DOHH2 (cell line): ENCODE measurements around the gene KIF18A.

ENCODE experiments used
- H3F3A ChIP-seq: fragments of 200-600 bp; sonication (generic), shearing (Covaris generic); 2 replicates; pipeline ENCODE4 v1.6.0; 2016; ENCODE audit warnings: antibody characterized with exemption, mild to moderate bottlenecking; ENCODE audit not compliant: control insufficient read depth, insufficient read depth
- H3K27ac ChIP-seq: fragments of 200-600 bp; sonication (generic); 2 replicates; pipeline ENCODE4 v1.5.1; 2014; ENCODE audit warnings: low read depth, mild to moderate bottlenecking, low read length, moderate library complexity
- H3K27me3 ChIP-seq: fragments of 200-600 bp; sonication (generic); 2 replicates; pipeline ENCODE4 v1.6.1; 2014; ENCODE audit warnings: mild to moderate bottlenecking, low read length, mixed read lengths; ENCODE audit not compliant: control insufficient read depth
- H3K36me3 ChIP-seq: fragments of 200-600 bp; sonication (generic); 2 replicates; pipeline ENCODE4 v1.6.1; 2014; ENCODE audit warnings: mild to moderate bottlenecking, low read length, moderate library complexity, mixed read lengths; ENCODE audit not compliant: control insufficient read depth
- H3K4me1 ChIP-seq: fragments of 200-600 bp; sonication (generic); 2 replicates; pipeline ENCODE4 v1.6.1; 2014; ENCODE audit warnings: mild to moderate bottlenecking, low read length, mixed read lengths; ENCODE audit not compliant: control insufficient read depth
- H3K4me2 ChIP-seq: fragments of 200-600 bp; sonication (generic); 2 replicates; pipeline ENCODE4 v1.6.0; 2014; ENCODE audit warnings: mild to moderate bottlenecking, low read length, moderate library complexity
- H3K4me3 ChIP-seq: fragments of 200-600 bp; sonication (generic); 2 replicates; pipeline ENCODE4 v1.5.1; 2014; ENCODE audit warnings: mild to moderate bottlenecking, low read length, mixed read lengths
- H3K79me2 ChIP-seq: fragments of 200-600 bp; sonication (generic); 2 replicates; pipeline ENCODE4 v1.6.1; 2014; ENCODE audit warnings: mild to moderate bottlenecking, low read length, mixed read lengths; ENCODE audit not compliant: control insufficient read depth
- H3K9me2 ChIP-seq: fragments of 200-600 bp; sonication (generic); replicated peaks from 2 replicates; pipeline ENCODE4 v1.6.1; 2014; ENCODE audit warnings: mild to moderate bottlenecking, low read length, mixed read lengths; ENCODE audit not compliant: control insufficient read depth
- H3K9me3 ChIP-seq: fragments of 200-600 bp; sonication (generic); 2 replicates; pipeline ENCODE4 v1.6.1; 2014; ENCODE audit warnings: antibody characterized with exemption, low read length, mixed read lengths; ENCODE audit not compliant: control insufficient read depth, insufficient read depth
- H4K20me1 ChIP-seq: fragments of 200-600 bp; sonication (generic); 2 replicates; pipeline ENCODE4 v1.6.0; 2014; ENCODE audit warnings: low read depth, mild to moderate bottlenecking, antibody characterized with exemption, low read length, moderate library complexity; ENCODE audit not compliant: control insufficient read depth, insufficient read depth
- CTCF ChIP-seq: fragments of 200-600 bp; sonication (generic); IDR thresholded peaks from one replicate; pipeline ENCODE4 v1.5.1; 2014; ENCODE audit warnings: antibody characterized with exemption, mild to moderate bottlenecking, low read depth, low read length; ENCODE audit not compliant: poor library complexity, severe bottlenecking
- EZH2phosphoT487 ChIP-seq: fragments of 200-600 bp; sonication (generic); IDR thresholded peaks from 2 replicates; pipeline ENCODE4 v1.6.1; 2017; ENCODE audit warnings: borderline replicate concordance, mild to moderate bottlenecking, antibody characterized with exemption, low read length, moderate library complexity, mixed read lengths

The KIF18A gene

GRCh38 chr11:28114116-28114515 lies 6.2 kb upstream of the KIF18A start:
- no peak overlapping the region for H3K4me2 ChIP-seq
- H4K20me1 ChIP-seq, result no peaks in the 10 kb centered on the region
- no peaks in the 10 kb centered on the region for H3K27me3 ChIP-seq
- no peak overlapping the region for H3K4me3 ChIP-seq
- H3K79me2 ChIP-seq, result peaks cover 57% of the 10 kb centered on the region
- no peak for TF ChIP-seq EZH2phosphoT487
- no peak for TF ChIP-seq CTCF
- no peaks in the 10 kb centered on the region for H3K9me2 ChIP-seq
- peaks cover 27% of the 10 kb centered on the region for H3K36me3 ChIP-seq
- H3K9me3 ChIP-seq, result no peaks in the 10 kb centered on the region
- no peak overlapping the region for H3K27ac ChIP-seq
- peaks cover 19% of the 10 kb centered on the region for H3K4me1 ChIP-seq
- 0 out of 2 replicates have a peak, but pooled peaks cover 4% of the 10 kb centered on the region for H3F3A ChIP-seq

- Histone ChIP-seq H3K9me2 (no peaks in the 10 kb centered on the region), H3K4me2 (peak overlapping the region; percentile 83), H3K9me3 (no peaks in the 10 kb centered on the region), H3K79me2 (peaks cover 74% of the 10 kb centered on the region), H3K27ac (no peak overlapping the region), H3F3A (0 out of 2 replicates have a peak, but pooled peaks cover 4% of the 10 kb centered on the region), H4K20me1 (no peaks in the 10 kb centered on the region), H3K4me1 (peaks cover 32% of the 10 kb centered on the region), H3K4me3 (peak overlapping the region; percentile 89), H3K36me3 (peaks cover 29% of the 10 kb centered on the region), H3K27me3 (no peaks in the 10 kb centered on the region)
- no peak for TF ChIP-seq CTCF
- no peak for TF ChIP-seq EZH2phosphoT487
Measured at GRCh38 chr11:28110821-28111200, 2.9 kb upstream of the KIF18A start.

- Histone ChIP-seq H3K4me2 (peak overlapping the region; percentile 83), H3K27ac (peak overlapping the region; percentile 62), H4K20me1 (no peaks in the 10 kb centered on the region), H3K36me3 (peaks cover 35% of the 10 kb centered on the region), H3K4me1 (peaks cover 37% of the 10 kb centered on the region), H3F3A (0 out of 2 replicates have a peak, but pooled peaks cover 4% of the 10 kb centered on the region), H3K79me2 (peaks cover 80% of the 10 kb centered on the region), H3K4me3 (peak overlapping the region; percentile 89), H3K9me2 (no peaks in the 10 kb centered on the region), H3K9me3 (no peaks in the 10 kb centered on the region), H3K27me3 (no peaks in the 10 kb centered on the region)
- TF ChIP-seq CTCF (no peak), EZH2phosphoT487 (no peak)
Measured at GRCh38 chr11:28110108-28110820, 2.3 kb upstream of the KIF18A start.
